Spinal cord (tissue), 10 donors: ENCODE data around the gene EIF3B. TPM values are rescaled to one million over a fixed set of nuclear protein-coding genes. Genes with fewer than 3 reads are reported as not detected.

ENCODE experiments used
- DNase-seq, 6 donors: peaks; one replicate each; pipeline versions ENCODE4 v3.0.0 to v3.0.0-alpha.2; 2013 to 2015; ENCODE audit warnings: low spot score in 6 of 6, low read depth in 4 of 6
- H3K27ac ChIP-seq: one replicate; pipeline ENCODE4 v1.5.1; 2013; ENCODE audit warnings: low read depth, low read length, control low read depth
- H3K27me3 ChIP-seq: one replicate; pipeline ENCODE4 v1.6.1; 2013; ENCODE audit warnings: low read length; ENCODE audit not compliant: control insufficient read depth, insufficient read depth
- H3K36me3 ChIP-seq: one replicate; pipeline ENCODE4 v1.6.1; 2013; ENCODE audit warnings: low read length; ENCODE audit not compliant: control insufficient read depth, insufficient read depth
- H3K4me1 ChIP-seq: one replicate; pipeline ENCODE4 v1.6.1; 2013; ENCODE audit warnings: low read length; ENCODE audit not compliant: control insufficient read depth, insufficient read depth
- H3K4me3 ChIP-seq: one replicate; pipeline ENCODE4 v1.5.1; 2013; ENCODE audit warnings: low read depth, low read length, control low read depth
- H3K9me3 ChIP-seq: one replicate; pipeline ENCODE4 v1.6.1; 2013; ENCODE audit warnings: low read length; ENCODE audit not compliant: control insufficient read depth, insufficient read depth
- WGBS: methylation state at CpG from one replicate; pipeline ENCODE4 v1.1.5; 2013; ENCODE audit warnings: missing lambda C conversion rate; ENCODE audit not compliant: insufficient coverage; 5-methylcytosine and 5-hydroxymethylcytosine counted together
- polyA plus RNA-seq, 2 donors: library from polyadenylated mRNA; unstranded; fragments of 120-200 nt; gene quantifications; one replicate each; pipeline ENCODE4 v1.2.1, GENCODE V29; 2013; ENCODE audit not compliant: insufficient read length in 2 of 2
- total RNA-seq, 2 donors: library from RNA; depleted of rRNA in 1 of 2; stranded (reverse); fragments of 120-200 nt in 1 of 2; fragments of >200 nt in 1 of 2; gene quantifications; one replicate each; pipeline versions ENCODE4 v1.2.3 to v1.2.4, GENCODE V29; 2013 to 2014
- donor health status: healthy.

The EIF3B gene
- total and polyA plus RNA-seq, 4 donors = 67.9 to 102 (median 90.9) TPM

GRCh38 chr7:2393706-2394105 lies 39.1 kb downstream of the EIF3B start:
- no peak overlapping the region for H3K27ac ChIP-seq
- no peaks in the 10 kb centered on the region for H3K27me3 ChIP-seq
- no peaks in the 10 kb centered on the region for H3K9me3 ChIP-seq
- DNase-seq = no peak
- peaks cover 17% of the 10 kb centered on the region for H3K4me1 ChIP-seq
- H3K4me3 ChIP-seq = no peak overlapping the region
- WGBS = 63% methylated on average over 9 of the region's 12 CpGs
- peaks cover 8% of the 10 kb centered on the region for H3K36me3 ChIP-seq

- H3K36me3 ChIP-seq = peaks cover 8% of the 10 kb centered on the region
- DNase-seq = no peak
- H3K4me1 ChIP-seq = peaks cover 23% of the 10 kb centered on the region
- no peak overlapping the region for H3K27ac ChIP-seq
- WGBS = 91% methylated on average over 19 of the region's 21 CpGs
- no peak overlapping the region for H3K4me3 ChIP-seq
- no peaks in the 10 kb centered on the region for H3K27me3 ChIP-seq
- H3K9me3 ChIP-seq = no peaks in the 10 kb centered on the region
Measured at GRCh38 chr7:2394566-2395082, 40.0 kb downstream of the EIF3B start.

- Histone ChIP-seq H3K4me3 (no peak overlapping the region), H3K36me3 (no peaks in the 10 kb centered on the region), H3K4me1 (peaks cover 37% of the 10 kb centered on the region), H3K9me3 (no peaks in the 10 kb centered on the region), H3K27me3 (no peaks in the 10 kb centered on the region), H3K27ac (no peak overlapping the region)
- WGBS = 85% methylated on average over 3 of the region's 4 CpGs
- DNase-seq = no peak
Measured at GRCh38 chr7:2398506-2398905, 43.9 kb downstream of the EIF3B start.

GRCh38 chr7:2399848-2400587 lies 45.4 kb downstream of the EIF3B start:
- Histone ChIP-seq H3K27me3 (no peaks in the 10 kb centered on the region), H3K9me3 (no peaks in the 10 kb centered on the region), H3K27ac (peak overlapping the region; percentile 90), H3K4me3 (no peak overlapping the region), H3K4me1 (peaks cover 45% of the 10 kb centered on the region), H3K36me3 (no peaks in the 10 kb centered on the region)
- DNase-seq = peak; percentile 58 to 93 (median 76)
- WGBS = 13% methylated on average over 4 of the region's 6 CpGs

GRCh38 chr7:2402687-2403013 lies 48.0 kb downstream of the EIF3B start:
- 93% methylated on average over 3 of the region's 6 CpGs for WGBS
- Histone ChIP-seq H3K27me3 (no peaks in the 10 kb centered on the region), H3K36me3 (no peaks in the 10 kb centered on the region), H3K4me3 (peak overlapping the region; percentile 78), H3K4me1 (peaks cover 49% of the 10 kb centered on the region), H3K9me3 (no peaks in the 10 kb centered on the region), H3K27ac (peak overlapping the region; percentile 71)
- no peak for DNase-seq

- peak; percentile 79 to 98 (median 92) for DNase-seq
- no peaks in the 10 kb centered on the region for H3K9me3 ChIP-seq
- no peaks in the 10 kb centered on the region for H3K36me3 ChIP-seq
- peak within 1 kb of the TSS; percentile 71 for H3K27ac ChIP-seq
- peaks cover 49% of the 10 kb centered on the region for H3K4me1 ChIP-seq
- H3K27me3 ChIP-seq = no peaks in the 10 kb centered on the region
- WGBS = 1% methylated on average over 89 of the region's 89 CpGs
- peak within 1 kb of the TSS; percentile 78 for H3K4me3 ChIP-seq
Measured at GRCh38 chr7:2403014-2403717, 48.5 kb downstream of the EIF3B start, which contains the start of gene CHST12. TSS of gene CHST12 (plus strand) at chr7:2403611. CDS start at chr7:2432640, 29,029 bp downstream.

GRCh38 chr7:2403718-2404648 lies 49.4 kb downstream of the EIF3B start:
- Histone ChIP-seq H3K27ac (peak overlapping the region; percentile 7), H3K4me3 (peak overlapping the region; percentile 78), H3K36me3 (no peaks in the 10 kb centered on the region), H3K4me1 (peaks cover 55% of the 10 kb centered on the region), H3K9me3 (no peaks in the 10 kb centered on the region), H3K27me3 (no peaks in the 10 kb centered on the region)
- peak in 3 of 6 donors; percentile 41 to 72 (median 68) for DNase-seq
- under 1% methylated on average over 65 of the region's 71 CpGs for WGBS

GRCh38 chr7:2404714-2405119 lies 50.1 kb downstream of the EIF3B start:
- Histone ChIP-seq H3K4me1 (peaks cover 48% of the 10 kb centered on the region), H3K36me3 (no peaks in the 10 kb centered on the region), H3K4me3 (peak overlapping the region; percentile 78), H3K9me3 (no peaks in the 10 kb centered on the region), H3K27ac (no peak overlapping the region), H3K27me3 (no peaks in the 10 kb centered on the region)
- 65% methylated on average over 10 of the region's 12 CpGs for WGBS
- DNase-seq = no peak

- no peak overlapping the region for H3K27ac ChIP-seq
- H3K9me3 ChIP-seq = no peaks in the 10 kb centered on the region
- no peaks in the 10 kb centered on the region for H3K27me3 ChIP-seq
- DNase-seq = no peak
- WGBS = 96% methylated on average over 7 of the region's 10 CpGs
- no peak overlapping the region for H3K4me3 ChIP-seq
- H3K4me1 ChIP-seq = peaks cover 43% of the 10 kb centered on the region
- H3K36me3 ChIP-seq = no peaks in the 10 kb centered on the region
Measured at GRCh38 chr7:2405201-2405600, 50.6 kb downstream of the EIF3B start.
